H9 (cell line): Measurements from ENCODE around the gene KMT2B. TPM values are rescaled to one million over a fixed set of nuclear protein-coding genes. Genes with fewer than 3 reads are reported as not detected.

Source experiments
- DNase-seq: peaks from one replicate; pipeline ENCODE4 v3.0.0-alpha.2; 2017
- H2AFZ ChIP-seq: one replicate; pipeline ENCODE4 v1.6.1; 2013; ENCODE audit warnings: mild to moderate bottlenecking, low read length, control low read depth, moderate library complexity
- H2AK5ac ChIP-seq: 2 replicates; pipeline ENCODE4 v1.6.1; 2013; ENCODE audit warnings: low read length, control low read depth, mixed read lengths; ENCODE audit not compliant: insufficient read length
- H2BK120ac ChIP-seq: one replicate; pipeline ENCODE4 v1.6.1; 2013; ENCODE audit warnings: low read depth, mild to moderate bottlenecking, low read length, control low read depth, inconsistent platforms; ENCODE audit not compliant: poor library complexity, severe bottlenecking
- H2BK12ac ChIP-seq: 2 replicates; pipeline ENCODE4 v1.6.1; 2013; ENCODE audit warnings: low read length, control low read depth, mixed read lengths, low read depth; ENCODE audit not compliant: insufficient read length
- H2BK15ac ChIP-seq: 2 replicates; pipeline ENCODE4 v1.6.1; 2013; ENCODE audit warnings: low read depth, low read length, control low read depth
- H2BK20ac ChIP-seq: one replicate; pipeline ENCODE4 v1.6.1; 2013; ENCODE audit warnings: low read depth, mild to moderate bottlenecking, low read length, control low read depth, inconsistent platforms; ENCODE audit not compliant: poor library complexity, severe bottlenecking
- H2BK5ac ChIP-seq: 2 replicates; pipeline ENCODE4 v1.6.1; 2013; ENCODE audit warnings: low read length, control low read depth, mixed read lengths; ENCODE audit not compliant: insufficient read length
- H3K14ac ChIP-seq: 2 replicates; pipeline ENCODE4 v1.6.1; 2013; ENCODE audit warnings: low read length, control low read depth; ENCODE audit not compliant: insufficient read depth
- H3K18ac ChIP-seq: 2 replicates; pipeline ENCODE4 v1.6.1; 2013; ENCODE audit warnings: low read depth, mild to moderate bottlenecking, mixed read lengths, low read length, control low read depth; ENCODE audit not compliant: insufficient read length
- H3K23ac ChIP-seq: 2 replicates; pipeline ENCODE4 v1.6.1; 2013; ENCODE audit warnings: low read length, control low read depth, mixed read lengths, low read depth; ENCODE audit not compliant: insufficient read length
- H3K23me2 ChIP-seq: 2 replicates; pipeline ENCODE4 v1.6.1; 2013; ENCODE audit warnings: low read depth, mild to moderate bottlenecking, mixed read lengths, low read length, control low read depth; ENCODE audit not compliant: insufficient read length, poor library complexity, severe bottlenecking
- H3K27ac ChIP-seq: 2 replicates; pipeline ENCODE4 v1.5.1; 2013; ENCODE audit warnings: low read length, control low read depth, mixed read lengths, low read depth; ENCODE audit not compliant: insufficient read length
- H3K27me3 ChIP-seq: 2 replicates; pipeline ENCODE4 v1.6.1; 2013; ENCODE audit warnings: low read length, control low read depth, inconsistent platforms; ENCODE audit not compliant: insufficient read depth
- H3K4ac ChIP-seq: 2 replicates; pipeline ENCODE4 v1.6.1; 2013; ENCODE audit warnings: low read depth, mild to moderate bottlenecking, control low read depth, inconsistent platforms, low read length, moderate library complexity
- H3K4me1 ChIP-seq: 2 replicates; pipeline ENCODE4 v1.6.1; 2013; ENCODE audit warnings: low read length, control low read depth, inconsistent platforms; ENCODE audit not compliant: insufficient read depth
- H3K4me2 ChIP-seq: 2 replicates; pipeline ENCODE4 v1.6.1; 2013; ENCODE audit warnings: low read length, control low read depth, mixed read lengths; ENCODE audit not compliant: insufficient read length, insufficient read depth
- H3K56ac ChIP-seq: 2 replicates; pipeline ENCODE4 v1.6.1; 2013; ENCODE audit warnings: low read depth, mild to moderate bottlenecking, mixed read lengths, low read length, control low read depth; ENCODE audit not compliant: insufficient read length
- H3K79me1 ChIP-seq: 2 replicates; pipeline ENCODE4 v1.6.1; 2013; ENCODE audit warnings: low read depth, mild to moderate bottlenecking, moderate library complexity, low read length, control low read depth, inconsistent platforms; ENCODE audit not compliant: insufficient read depth, poor library complexity, severe bottlenecking
- H3K79me2 ChIP-seq: 2 replicates; pipeline ENCODE4 v1.6.1; 2013; ENCODE audit warnings: low read length, control low read depth, inconsistent platforms; ENCODE audit not compliant: insufficient read depth
- H3K9ac ChIP-seq: 2 replicates; pipeline ENCODE4 v1.6.1; 2013; ENCODE audit warnings: low read length, control low read depth, mixed read lengths; ENCODE audit not compliant: insufficient read length; ENCODE audit errors: extremely low read depth
- H3K9me3 ChIP-seq: one replicate; pipeline ENCODE4 v1.6.1; 2013; ENCODE audit warnings: low read depth, low read length, inconsistent platforms; ENCODE audit not compliant: control insufficient read depth
- H3T11ph ChIP-seq: one replicate; pipeline ENCODE4 v1.6.1; 2013; ENCODE audit warnings: mild to moderate bottlenecking, low read length, control low read depth, inconsistent platforms
- H4K20me1 ChIP-seq: one replicate; pipeline ENCODE4 v1.6.1; 2013; ENCODE audit not compliant: control insufficient read depth, insufficient read length, insufficient read depth
- H4K5ac ChIP-seq: 2 replicates; pipeline ENCODE4 v1.6.1; 2013; ENCODE audit warnings: low read depth, mild to moderate bottlenecking, mixed read lengths, low read length, control low read depth; ENCODE audit not compliant: insufficient read length
- H4K8ac ChIP-seq: replicated peaks from 2 replicates; pipeline ENCODE4 v1.6.1; 2013; ENCODE audit warnings: low read length, control low read depth, mixed read lengths, low read depth; ENCODE audit not compliant: insufficient read length
- H4K91ac ChIP-seq: 2 replicates; pipeline ENCODE4 v1.6.1; 2013; ENCODE audit warnings: low read depth, mild to moderate bottlenecking, moderate library complexity, mixed read lengths, low read length, control low read depth; ENCODE audit not compliant: insufficient read length
- H3K27ac Mint-ChIP-seq, 3 experiments: 2 replicates in 2 of 3; 3 replicates in 1 of 3; pipeline ENCODE4 v1.8.0; 2020 to 2021; ENCODE audit warnings: mixed read lengths in 3 of 3, mild to moderate bottlenecking in 1 of 3, moderate library complexity in 1 of 3
- H3K27me3 Mint-ChIP-seq: 2 replicates; pipeline ENCODE4 v1.8.0; 2021; ENCODE audit warnings: low read depth, mild to moderate bottlenecking, moderate library complexity, mixed read lengths
- H3K36me3 Mint-ChIP-seq, 3 experiments: 2 replicates in 2 of 3; 3 replicates in 1 of 3; pipeline ENCODE4 v1.8.0; 2020 to 2021; ENCODE audit warnings: low read depth in 3 of 3, mixed read lengths in 3 of 3; ENCODE audit not compliant: insufficient read depth in 1 of 3
- H3K4me1 Mint-ChIP-seq, 2 experiments: 2 replicates each; pipeline ENCODE4 v1.8.0; 2020; ENCODE audit warnings: mixed read lengths in 2 of 2
- H3K4me3 Mint-ChIP-seq, 2 experiments: 2 replicates in 1 of 2; 3 replicates in 1 of 2; pipeline ENCODE4 v1.8.0; 2020 to 2021; ENCODE audit warnings: mild to moderate bottlenecking in 2 of 2, mixed read lengths in 2 of 2, moderate library complexity in 1 of 2
- H3K9me3 Mint-ChIP-seq, 2 experiments: 2 replicates in 1 of 2; 3 replicates in 1 of 2; pipeline ENCODE4 v1.8.0; 2020; ENCODE audit warnings: mild to moderate bottlenecking in 2 of 2, mixed read lengths in 2 of 2, moderate library complexity in 1 of 2
- CTCF ChIP-seq: fragments of 200-600 bp; sonication (generic); conservative IDR thresholded peaks from 3 replicates; pipeline ENCODE4 v1.8.0; 2021; ENCODE audit warnings: antibody characterized with exemption, mild to moderate bottlenecking
- WGBS: extraction: QIAGEN DNeasy Blood & Tissue Kit; methylation state at CpG from one replicate; pipeline ENCODE4 v1.1.7; 2013; ENCODE audit warnings: missing lambda C conversion rate, low lambda C conversion rate, mixed read lengths; ENCODE audit not compliant: insufficient read length; ENCODE audit errors: extremely low coverage; 5-methylcytosine and 5-hydroxymethylcytosine counted together
- total RNA-seq: library from RNA; stranded (reverse); gene quantifications from 2 replicates; pipeline ENCODE4 v1.2.1, GENCODE V29; 2021

The KMT2B gene
- total RNA-seq, 1 experiment from 2014 or later = 47.7 TPM

- Histone ChIP-seq H3K4me2 (no peak overlapping the region), H3K79me1 (no peaks in the 10 kb centered on the region), H3K14ac (no peak overlapping the region), H2BK120ac (no peak overlapping the region), H3K4me1 (no peaks in the 10 kb centered on the region), H3K23me2 (peaks cover 19% of the 10 kb centered on the region), H3K56ac (no peak overlapping the region), H3K79me2 (no peaks in the 10 kb centered on the region), H2BK12ac (no peak overlapping the region), H3K4ac (no peak overlapping the region), H3K27ac (no peak overlapping the region), H3T11ph (no peak overlapping the region), H4K20me1 (no peaks in the 10 kb centered on the region), H2BK20ac (no peak overlapping the region), H4K91ac (no peak overlapping the region), H2BK5ac (no peak overlapping the region), H4K5ac (no peak overlapping the region), H3K18ac (no peak overlapping the region), H2BK15ac (no peak overlapping the region), H2AK5ac (no peak overlapping the region), H2AFZ (no peak overlapping the region), H4K8ac (no peak overlapping the region), H3K9ac (no peak overlapping the region), H3K23ac (no peak overlapping the region), H3K27me3 (no peaks in the 10 kb centered on the region), H3K9me3 (no peaks in the 10 kb centered on the region)
- H3K36me3 Mint-ChIP-seq = peaks cover 0 to 4% (median 2%) of the 10 kb centered on the region in 3 experiments; a peak in 2 of 7 replicates
- peaks cover 7% of the 10 kb centered on the region for H3K27me3 Mint-ChIP-seq
- no peak overlapping the region; a peak in 1 of 5 replicates for H3K4me3 Mint-ChIP-seq
- no peaks in the 10 kb centered on the region for H3K9me3 Mint-ChIP-seq
- no CpG with 5 or more reads among the region's 20 CpGs for WGBS
- DNase-seq = no peak
- no peak overlapping the region for H3K27ac Mint-ChIP-seq
- no peak for TF ChIP-seq CTCF
- peaks cover 15 to 19% of the 10 kb centered on the region in 2 experiments for H3K4me1 Mint-ChIP-seq
These were observed 35.0 kb downstream of the KMT2B start for GRCh38 chr19:35752746-35753350.
